Measurements from ENCODE around the gene CDIP1.

The CDIP1 gene

DNA sequence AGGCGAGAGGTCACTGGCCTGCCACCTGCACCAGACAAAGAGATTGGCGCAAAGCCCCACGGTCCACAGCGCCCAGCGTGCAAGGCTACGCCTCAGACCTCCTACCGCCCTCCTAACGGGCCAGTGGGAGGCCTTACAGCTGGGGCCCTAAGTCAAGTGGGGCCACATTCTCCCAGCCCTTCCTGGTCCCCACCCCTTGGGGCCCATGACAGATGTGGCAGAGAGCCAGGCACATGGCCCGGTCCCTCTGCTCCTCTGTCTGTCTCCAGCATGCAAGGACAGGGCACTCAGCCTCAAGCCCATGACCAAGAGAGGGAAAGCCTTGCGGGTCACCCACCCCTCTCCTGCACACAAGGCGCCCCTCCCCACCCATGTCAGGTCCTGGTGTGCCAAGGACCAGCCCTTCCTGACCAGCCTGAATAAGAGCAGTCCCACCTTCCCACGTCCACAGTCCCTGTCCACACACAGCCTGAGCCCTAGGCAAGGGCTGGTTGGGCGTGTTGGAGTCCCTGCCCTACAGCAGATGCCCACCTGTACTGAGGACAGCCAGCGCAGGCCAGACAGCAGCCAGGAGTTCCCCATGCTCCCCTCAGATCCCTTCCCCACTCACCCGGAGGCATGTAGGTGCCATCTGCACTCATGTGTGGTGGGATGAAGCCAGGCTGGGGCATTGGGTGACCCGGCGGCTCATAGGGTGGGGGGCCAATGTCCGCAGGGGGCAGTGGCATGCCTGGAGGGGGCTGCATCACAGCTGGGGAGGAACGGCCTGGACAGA lies 25.3 kb downstream of the CDIP1 start:
- DNase-seq, result no peak

DNA sequence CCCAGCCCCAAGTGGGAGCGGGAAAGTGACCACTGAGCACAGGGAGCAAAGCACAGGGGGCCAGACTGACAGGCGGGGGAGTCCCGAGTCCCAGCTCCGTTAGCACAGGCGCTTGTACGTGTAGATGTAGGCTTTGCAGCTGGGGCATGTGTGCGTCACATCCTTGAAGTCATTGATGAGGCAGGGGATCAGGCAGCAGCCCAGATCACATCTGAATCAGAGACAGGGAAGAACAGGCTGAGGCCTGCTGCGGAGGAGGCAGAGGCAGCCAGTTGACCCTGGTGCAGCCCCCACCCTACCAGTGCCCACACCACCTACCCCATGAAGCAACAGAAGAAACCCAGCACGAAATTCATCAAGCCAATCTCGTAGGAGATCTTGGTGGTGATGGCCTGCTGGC lies 26.1 kb downstream of the CDIP1 start:
- DNase-seq, result no peak

- peak; percentile 27 for DNase-seq
Observed at GRCh38 chr16:4511441-4512082, 27.0 kb downstream of the CDIP1 start.

DNA sequence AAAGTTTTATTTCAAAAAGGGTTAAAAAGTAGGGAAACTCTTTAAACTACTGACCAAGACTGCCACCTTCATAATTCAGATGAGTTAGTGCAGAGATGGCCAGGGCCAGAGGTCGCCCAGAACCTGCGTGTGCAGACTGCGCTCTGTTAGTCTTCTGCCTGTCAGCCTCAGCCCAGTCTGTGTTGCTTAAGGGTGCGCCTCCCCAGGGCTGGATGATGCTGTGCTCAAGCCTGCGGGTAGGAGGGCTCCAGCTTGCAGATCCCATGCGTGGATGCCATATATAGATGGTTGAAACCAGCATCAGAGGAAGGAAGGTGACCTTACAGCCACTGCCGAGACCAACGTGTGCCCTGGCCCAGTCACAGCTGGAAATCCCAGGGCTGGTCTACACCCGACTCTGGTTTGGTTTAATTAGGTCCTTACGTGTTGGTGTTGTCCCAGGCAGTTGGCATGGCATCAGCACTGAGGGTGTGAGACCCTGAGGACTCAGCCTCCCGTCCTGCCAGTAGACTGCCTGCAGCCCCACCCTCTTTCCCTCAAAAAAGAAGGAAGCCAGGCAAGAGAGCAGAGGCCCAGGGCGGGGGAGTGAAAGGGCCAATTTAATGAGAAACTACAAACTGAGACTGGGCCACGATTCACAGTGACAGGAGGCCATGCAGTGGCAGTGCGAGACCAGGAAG lies 27.7 kb downstream of the CDIP1 start:
- no peak for DNase-seq

DNA sequence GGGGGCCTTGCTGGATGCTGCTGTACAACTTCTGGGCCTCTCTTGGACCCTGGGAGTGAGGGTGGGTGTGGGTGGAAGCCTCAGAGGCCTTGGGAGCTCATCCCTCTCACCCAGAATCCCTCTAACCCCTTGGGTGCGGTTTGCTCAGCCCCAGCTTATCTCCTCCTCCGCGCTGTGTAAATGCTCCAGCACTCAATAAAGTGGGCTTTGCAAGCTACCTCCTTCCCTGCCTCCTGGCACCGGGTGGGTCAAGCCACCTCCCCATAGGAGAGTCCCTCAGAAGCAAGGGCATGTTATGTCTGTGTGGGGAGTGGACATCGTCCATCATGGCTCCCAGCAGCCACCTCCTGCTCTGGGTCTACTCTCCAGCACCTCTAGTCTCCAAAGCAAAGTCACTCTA lies 28.4 kb downstream of the CDIP1 start:
- no peak for DNase-seq

DNA sequence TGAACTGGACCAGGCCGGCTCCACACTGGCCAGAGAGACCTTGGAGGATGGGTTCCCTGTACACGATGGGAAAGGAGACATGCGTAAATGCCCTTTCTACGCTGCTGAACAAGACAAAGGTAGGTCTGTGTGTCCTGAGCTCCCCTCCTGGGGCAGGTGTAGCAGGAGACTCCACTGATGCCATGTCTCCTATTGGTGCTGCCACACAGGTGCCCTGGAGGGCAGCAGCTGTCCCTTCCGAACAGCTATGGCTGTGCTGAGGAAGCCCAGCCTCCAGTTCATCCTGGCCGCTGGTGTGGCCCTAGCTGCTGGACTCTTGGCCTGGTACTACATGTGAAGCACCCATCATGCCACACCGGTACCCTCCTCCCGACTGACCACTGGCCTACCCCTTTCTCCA lies 29.2 kb downstream of the CDIP1 start:
- DNase-seq, result no peak

DNA sequence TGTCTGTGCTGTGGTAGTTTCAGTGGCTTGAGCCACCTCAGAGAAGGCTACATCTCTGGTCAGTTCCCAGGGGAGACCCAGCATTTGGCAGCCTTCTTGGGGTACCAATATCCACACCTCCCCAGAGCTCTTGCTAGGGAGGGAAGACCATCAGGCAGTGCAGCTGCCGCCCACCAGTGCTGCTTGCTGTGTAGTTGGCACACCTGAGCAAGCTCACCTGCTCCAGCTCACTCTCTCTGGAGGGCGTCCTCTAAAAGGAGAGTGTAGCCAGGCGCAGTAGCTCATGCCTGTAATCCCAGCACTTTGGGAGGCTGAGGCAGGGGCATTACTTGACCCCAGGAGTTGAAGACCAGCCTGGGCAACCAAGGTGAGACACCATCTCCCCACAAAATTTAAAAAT lies 29.8 kb downstream of the CDIP1 start:
- DNase-seq, result no peak

GRCh38 chr16:4507588-4508345 lies 30.8 kb downstream of the CDIP1 start:
- no peak for DNase-seq

DNA sequence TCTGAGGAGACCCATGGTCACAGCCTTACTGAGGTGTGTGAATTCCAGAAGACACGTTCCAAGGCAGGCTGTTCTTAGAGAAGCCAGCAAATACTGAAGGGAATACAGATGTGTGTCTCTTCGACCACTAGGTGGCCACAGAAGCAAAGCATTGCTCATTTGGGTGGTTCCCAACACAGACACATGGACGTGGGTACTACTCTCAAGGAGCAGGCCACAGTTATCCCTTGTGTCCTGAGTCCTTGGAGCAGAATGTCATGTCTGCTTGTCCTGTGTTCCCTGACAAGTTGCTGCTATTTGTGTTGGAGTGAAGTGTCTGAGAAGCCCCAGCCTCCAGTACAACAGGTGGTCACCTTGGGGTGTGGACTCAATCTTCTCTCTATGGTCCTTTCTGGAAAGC lies 32.1 kb downstream of the CDIP1 start:
- peak; percentile 71 for DNase-seq

DNA sequence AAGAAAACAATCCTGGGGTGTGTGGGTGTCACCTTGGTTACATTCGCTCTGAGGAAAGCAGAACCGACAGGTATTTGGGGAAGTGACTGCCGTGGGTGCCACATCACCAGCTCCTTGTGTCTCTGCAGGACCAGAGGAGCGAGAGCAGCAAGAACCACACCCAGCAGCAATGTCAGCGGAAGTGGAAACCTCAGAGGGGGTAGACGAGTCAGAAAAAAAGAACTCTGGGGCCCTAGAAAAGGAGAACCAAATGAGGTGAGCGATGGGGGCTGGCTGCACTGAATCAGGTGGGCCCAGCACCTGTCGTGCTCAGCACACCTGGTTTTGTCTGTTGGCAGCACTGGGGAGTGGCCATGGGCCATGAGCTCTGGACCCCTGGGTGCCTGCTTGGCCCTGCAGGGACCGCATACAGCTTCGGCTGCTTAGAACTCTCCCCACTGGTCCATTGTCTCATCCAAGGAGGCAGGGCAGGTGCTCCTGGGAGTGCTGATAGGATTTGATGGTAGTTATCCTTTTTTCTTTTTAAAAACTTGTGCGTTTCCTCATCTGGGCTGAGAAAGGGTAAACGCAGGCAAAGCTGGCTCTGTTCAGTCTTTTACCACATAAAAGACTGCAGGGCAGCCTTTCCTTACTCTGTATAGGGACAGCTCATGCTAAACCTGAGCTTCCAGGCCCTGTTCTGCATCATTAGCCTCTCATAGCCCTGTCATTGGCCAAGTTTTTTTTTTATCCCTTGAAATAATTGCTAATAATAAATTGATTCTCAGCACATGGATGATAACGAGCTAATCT lies 33.0 kb downstream of the CDIP1 start:
- DNase-seq, result no peak

DNA sequence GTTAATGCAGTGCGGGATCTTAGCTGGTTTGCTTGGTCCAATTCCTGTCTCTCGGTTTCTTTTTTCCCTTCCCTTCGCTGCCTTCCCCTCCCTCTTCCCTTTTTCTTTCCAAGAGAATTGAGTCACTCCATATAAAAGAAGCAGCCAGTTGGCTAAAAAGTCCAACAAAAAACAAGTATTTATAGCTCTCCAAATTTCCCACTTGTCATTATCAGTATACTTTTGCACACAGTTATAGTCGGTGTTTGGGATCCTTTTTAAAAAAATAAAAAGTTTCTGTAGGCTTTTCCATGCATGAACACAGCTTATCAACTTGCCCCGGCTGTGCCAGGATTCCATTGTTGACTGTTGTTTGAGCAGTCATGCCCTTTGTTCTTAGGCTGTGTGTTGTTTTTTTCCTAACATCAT lies 37.5 kb downstream of the CDIP1 start:
- DNase-seq, result no peak

DNA sequence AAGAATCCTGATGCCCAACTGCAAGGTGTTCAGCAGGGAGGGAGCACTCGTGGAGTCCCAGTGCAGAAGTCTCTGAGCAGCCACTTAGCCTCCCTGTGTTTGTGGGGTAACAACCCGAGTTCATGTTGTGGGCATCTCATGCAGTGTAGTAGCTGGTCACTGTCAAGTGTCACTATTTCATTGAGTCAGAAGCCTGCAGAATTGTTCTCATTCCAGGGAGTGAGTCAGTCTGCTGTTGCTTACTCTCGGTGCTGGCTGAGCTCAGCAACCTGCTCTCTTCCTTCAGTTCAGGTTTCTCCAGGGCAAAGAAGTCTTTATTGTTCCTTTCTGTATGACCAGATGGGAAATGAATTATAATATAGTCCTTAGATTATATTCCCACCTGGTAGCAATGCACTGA lies 38.3 kb downstream of the CDIP1 start:
- DNase-seq, result peak; percentile 76

DNA sequence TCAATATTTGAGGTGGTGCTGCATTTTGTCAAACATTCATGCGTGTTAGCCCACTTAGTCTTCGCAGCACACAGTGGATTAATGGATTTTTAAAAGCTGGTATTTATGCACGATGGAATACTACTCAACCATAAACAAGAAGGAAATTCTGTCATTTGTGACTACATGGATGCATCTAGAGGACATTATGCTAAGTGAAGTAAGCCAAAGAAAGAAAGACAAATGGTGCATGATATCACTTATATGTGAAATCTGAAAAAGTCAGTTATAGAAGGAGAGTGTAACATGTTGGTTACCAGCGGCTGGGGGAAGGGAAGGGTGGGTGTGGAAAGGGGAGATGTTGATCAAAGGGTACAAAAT lies 39.4 kb downstream of the CDIP1 start:
- DNase-seq, result no peak

GRCh38 chr16:4498546-4499195 lies 39.9 kb downstream of the CDIP1 start:
- DNase-seq, result no peak

GRCh38 chr16:4496305-4496704 lies 42.3 kb downstream of the CDIP1 start:
- DNase-seq, result peak; percentile 46

GRCh38 chr16:4495766-4496165 lies 42.8 kb downstream of the CDIP1 start:
- DNase-seq, result no peak

DNA sequence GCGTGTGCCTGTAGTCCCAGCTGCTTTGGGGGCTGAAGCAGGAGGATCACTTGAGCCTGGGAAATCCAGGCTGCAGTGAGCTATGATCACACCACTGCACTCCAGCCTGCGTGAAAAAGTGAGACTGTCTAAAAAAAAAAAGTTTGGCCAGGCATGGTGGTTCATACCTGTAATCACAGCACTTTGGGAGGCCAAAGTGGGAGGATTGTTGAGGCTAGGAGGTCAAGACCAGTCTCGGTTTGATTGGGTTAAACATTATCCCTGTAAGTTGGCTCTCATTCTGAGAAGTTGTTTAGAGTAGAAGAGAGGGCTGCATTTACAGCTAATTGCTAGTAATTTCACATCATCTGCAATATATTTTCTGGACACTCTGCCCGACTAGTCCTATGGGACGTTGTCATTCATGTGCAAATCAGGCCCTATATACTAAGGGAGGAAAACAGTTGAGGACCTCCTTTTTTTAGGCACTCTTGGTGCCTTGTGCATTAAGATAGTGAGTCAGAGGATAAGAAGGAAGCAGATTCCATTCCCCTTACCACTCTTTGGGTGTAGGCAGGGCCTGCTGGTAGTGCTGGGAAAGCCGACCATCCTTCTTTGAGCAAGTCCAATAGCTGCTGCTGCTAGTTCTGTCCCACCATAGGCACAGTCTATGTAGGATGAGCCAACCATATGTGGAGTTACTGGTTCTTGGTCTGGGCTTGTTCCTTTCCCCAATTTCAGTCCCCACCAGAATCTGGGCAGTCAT lies 43.7 kb downstream of the CDIP1 start:
- DNase-seq, result peak; percentile 81

DNA sequence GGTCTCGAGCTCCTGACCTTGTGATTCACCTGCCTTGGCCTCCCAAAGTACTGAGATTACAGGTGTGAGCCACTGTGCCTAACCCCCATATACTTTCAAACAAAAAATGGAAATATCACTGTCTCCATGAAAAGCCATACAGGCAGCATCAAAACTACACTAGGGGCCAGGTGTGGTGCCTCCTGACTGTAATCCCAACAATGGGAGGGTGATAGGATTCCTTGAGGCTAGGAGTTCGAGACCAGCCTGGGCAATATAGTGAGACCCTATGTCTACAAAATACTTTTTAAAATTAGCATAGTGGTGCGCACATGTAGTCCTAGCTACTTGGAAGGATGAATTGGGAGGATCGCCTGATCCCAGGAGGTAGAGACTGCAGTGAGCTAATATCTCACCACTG lies 46.7 kb downstream of the CDIP1 start:
- DNase-seq, result no peak

- peak; percentile 90 for DNase-seq
Observed at GRCh38 chr16:4489030-4489429, 49.5 kb downstream of the CDIP1 start.

DNA sequence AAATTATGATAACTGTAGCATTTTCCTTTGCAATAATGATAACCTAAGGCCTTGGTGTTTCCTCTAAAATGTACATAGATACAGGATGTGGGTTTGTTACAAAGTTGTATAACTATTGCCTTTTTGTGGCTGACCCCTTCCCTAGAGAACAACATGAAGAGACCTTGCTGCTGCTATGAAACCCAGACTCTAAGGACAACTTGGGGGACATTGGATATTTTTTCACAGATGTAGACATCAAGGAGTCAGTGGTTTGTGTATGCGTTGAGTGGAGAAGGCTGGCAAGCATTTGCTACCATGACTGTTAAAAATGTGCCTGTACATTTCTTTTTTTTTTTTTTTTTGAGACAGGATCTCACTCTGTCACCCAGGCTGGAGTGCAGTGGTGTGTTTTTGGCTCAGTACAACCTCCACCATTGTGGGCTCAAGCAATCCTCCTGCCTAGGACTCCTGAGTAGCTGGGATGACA lies 50.0 kb downstream of the CDIP1 start:
- DNase-seq, result peak; percentile 22

GRCh38 chr16:4487955-4488498 lies 50.5 kb downstream of the CDIP1 start:
- DNase-seq, result peak; percentile 73
